ENCODE results near the gene DYNLT2.
A peak's percentile ranks its signal among the peaks of the same experiment; 100 is the strongest.
"Not testable (repeated sequence)": the region's sequence is repeated elsewhere in the genome, so short reads cannot be mapped to it uniquely, and the experiment has no call there.

The DYNLT2 gene

GRCh38 chr6:169774347-169774746 lies 23.0 kb upstream of the DYNLT2 start:
- Mint-ChIP-seq H3K4me1 (ENCODE audit: low read depth) (no peaks in the 10 kb centered on the region), H3K4me3 (no peak overlapping the region), H3K9me3 (no peaks in the 10 kb centered on the region), H3K36me3 (ENCODE audit: low read depth) (peaks cover 44% of the 10 kb centered on the region), H3K27ac (no peak overlapping the region), H3K27me3 (no peaks in the 10 kb centered on the region)

- Mint-ChIP-seq H3K4me1 (ENCODE audit: low read depth) (no peaks in the 10 kb centered on the region), H3K4me3 (no peak overlapping the region), H3K36me3 (ENCODE audit: low read depth) (peaks cover 43% of the 10 kb centered on the region), H3K27me3 (no peaks in the 10 kb centered on the region), H3K9me3 (no peaks in the 10 kb centered on the region), H3K27ac (no peak overlapping the region)
These were observed 15.8 kb upstream of the DYNLT2 start for GRCh38 chr6:169766921-169767736.

GRCh38 chr6:169766232-169766631 lies 14.9 kb upstream of the DYNLT2 start:
- H3K36me3 Mint-ChIP-seq (ENCODE audit: low read depth): peaks cover 40% of the 10 kb centered on the region
- no peak overlapping the region for H3K27ac Mint-ChIP-seq
- no peak overlapping the region for H3K4me3 Mint-ChIP-seq
- no peaks in the 10 kb centered on the region for H3K4me1 Mint-ChIP-seq (ENCODE audit: low read depth)
- H3K27me3 Mint-ChIP-seq: no peaks in the 10 kb centered on the region
- no peaks in the 10 kb centered on the region for H3K9me3 Mint-ChIP-seq

GRCh38 chr6:169765789-169766188 lies 14.4 kb upstream of the DYNLT2 start:
- not testable (repeated sequence) for H3K9me3 Mint-ChIP-seq; H3K4me1 Mint-ChIP-seq (ENCODE audit: low read depth); H3K27ac Mint-ChIP-seq; H3K4me3 Mint-ChIP-seq; H3K27me3 Mint-ChIP-seq
- peaks cover 42% of the 10 kb centered on the region for H3K36me3 Mint-ChIP-seq (ENCODE audit: low read depth)

- H3K9me3 Mint-ChIP-seq: no peaks in the 10 kb centered on the region
- H3K36me3 Mint-ChIP-seq (ENCODE audit: low read depth): peaks cover 57% of the 10 kb centered on the region
These were observed 12.5 kb upstream of the DYNLT2 start for GRCh38 chr6:169763881-169764280.

GRCh38 chr6:169763308-169763707 lies 11.9 kb upstream of the DYNLT2 start:
- no peaks in the 10 kb centered on the region for H3K9me3 Mint-ChIP-seq
- peaks cover 63% of the 10 kb centered on the region for H3K36me3 Mint-ChIP-seq (ENCODE audit: low read depth)
- H3K27me3 Mint-ChIP-seq: no peaks in the 10 kb centered on the region
- H3K4me1 Mint-ChIP-seq (ENCODE audit: low read depth): no peaks in the 10 kb centered on the region
- no peak overlapping the region for H3K4me3 Mint-ChIP-seq
- H3K27ac Mint-ChIP-seq: no peak overlapping the region

More at GRCh38 chr6:169763881-169764280, 12.5 kb upstream of the DYNLT2 start:
- H3K4me1 Mint-ChIP-seq (ENCODE audit: low read depth): no peaks in the 10 kb centered on the region
- H3K27ac Mint-ChIP-seq: no peak overlapping the region
- no peaks in the 10 kb centered on the region for H3K27me3 Mint-ChIP-seq
- no peak overlapping the region for H3K4me3 Mint-ChIP-seq

GRCh38 chr6:169755162-169755561 lies 3.8 kb upstream of the DYNLT2 start:
- Mint-ChIP-seq H3K36me3 (ENCODE audit: low read depth) (peaks cover 43% of the 10 kb centered on the region), H3K4me3 (no peak overlapping the region), H3K9me3 (no peaks in the 10 kb centered on the region), H3K4me1 (ENCODE audit: low read depth) (peaks cover 17% of the 10 kb centered on the region), H3K27ac (no peak overlapping the region), H3K27me3 (no peaks in the 10 kb centered on the region)

GRCh38 chr6:169752074-169752623 lies 777 bp upstream of the DYNLT2 start:
- no peaks in the 10 kb centered on the region for H3K9me3 Mint-ChIP-seq
- H3K4me3 Mint-ChIP-seq: peak overlapping the region; percentile 96
- H3K36me3 Mint-ChIP-seq (ENCODE audit: low read depth): peaks cover 42% of the 10 kb centered on the region
- no peaks in the 10 kb centered on the region for H3K27me3 Mint-ChIP-seq
- H3K27ac Mint-ChIP-seq: peak overlapping the region; percentile 94
- peaks cover 27% of the 10 kb centered on the region for H3K4me1 Mint-ChIP-seq (ENCODE audit: low read depth)

- Mint-ChIP-seq H3K36me3 (ENCODE audit: low read depth) (peaks cover 37% of the 10 kb centered on the region), H3K27ac (no peak overlapping the region), H3K9me3 (peaks cover 4% of the 10 kb centered on the region), H3K4me3 (no peak overlapping the region), H3K4me1 (ENCODE audit: low read depth) (peaks cover 13% of the 10 kb centered on the region), H3K27me3 (no peaks in the 10 kb centered on the region)
These were observed 4.8 kb downstream of the DYNLT2 start for GRCh38 chr6:169746556-169746955.

GRCh38 chr6:169745405-169745804 lies 6.0 kb downstream of the DYNLT2 start:
- Mint-ChIP-seq H3K4me1 (ENCODE audit: low read depth) (peaks cover 13% of the 10 kb centered on the region), H3K27ac (no peak overlapping the region), H3K9me3 (peaks cover 4% of the 10 kb centered on the region), H3K27me3 (no peaks in the 10 kb centered on the region), H3K36me3 (ENCODE audit: low read depth) (peaks cover 31% of the 10 kb centered on the region), H3K4me3 (no peak overlapping the region)

GRCh38 chr6:169741344-169741743 lies 10.0 kb downstream of the DYNLT2 start:
- no peak overlapping the region for H3K4me3 Mint-ChIP-seq
- H3K4me1 Mint-ChIP-seq (ENCODE audit: low read depth): peaks cover 14% of the 10 kb centered on the region
- peaks cover 10% of the 10 kb centered on the region for H3K27me3 Mint-ChIP-seq
- peaks cover 2% of the 10 kb centered on the region for H3K9me3 Mint-ChIP-seq
- H3K27ac Mint-ChIP-seq: no peak overlapping the region
- H3K36me3 Mint-ChIP-seq (ENCODE audit: low read depth): peaks cover 2% of the 10 kb centered on the region

GRCh38 chr6:169738976-169739529 lies 12.3 kb downstream of the DYNLT2 start:
- Mint-ChIP-seq H3K27ac (no peak overlapping the region), H3K9me3 (no peaks in the 10 kb centered on the region), H3K36me3 (ENCODE audit: low read depth) (no peaks in the 10 kb centered on the region), H3K27me3 (peaks cover 31% of the 10 kb centered on the region), H3K4me3 (no peak overlapping the region), H3K4me1 (ENCODE audit: low read depth) (peaks cover 14% of the 10 kb centered on the region)

GRCh38 chr6:169738204-169738975 lies 13.0 kb downstream of the DYNLT2 start:
- H3K27ac Mint-ChIP-seq: peak overlapping the region; percentile 22
- peaks cover 14% of the 10 kb centered on the region for H3K4me1 Mint-ChIP-seq (ENCODE audit: low read depth)
- H3K36me3 Mint-ChIP-seq (ENCODE audit: low read depth): no peaks in the 10 kb centered on the region
- peaks cover 31% of the 10 kb centered on the region for H3K27me3 Mint-ChIP-seq
- no peak overlapping the region for H3K4me3 Mint-ChIP-seq
- H3K9me3 Mint-ChIP-seq: no peaks in the 10 kb centered on the region

- Mint-ChIP-seq H3K4me3 (no peak overlapping the region), H3K27ac (no peak overlapping the region), H3K36me3 (ENCODE audit: low read depth) (peaks cover 4% of the 10 kb centered on the region)
These were observed 21.4 kb downstream of the DYNLT2 start for GRCh38 chr6:169729961-169730360.

GRCh38 chr6:169726963-169727362 lies 24.4 kb downstream of the DYNLT2 start:
- Mint-ChIP-seq H3K27ac (no peak overlapping the region), H3K4me1 (ENCODE audit: low read depth) (peaks cover 22% of the 10 kb centered on the region), H3K9me3 (no peaks in the 10 kb centered on the region), H3K27me3 (no peaks in the 10 kb centered on the region), H3K4me3 (no peak overlapping the region), H3K36me3 (ENCODE audit: low read depth) (peaks cover 4% of the 10 kb centered on the region)

More at GRCh38 chr6:169729961-169730360, 21.4 kb downstream of the DYNLT2 start:
- H3K27me3 Mint-ChIP-seq: peaks cover 9% of the 10 kb centered on the region
- peaks cover 26% of the 10 kb centered on the region for H3K4me1 Mint-ChIP-seq (ENCODE audit: low read depth)
- no peaks in the 10 kb centered on the region for H3K9me3 Mint-ChIP-seq

Data from stimulated activated naive CD8-positive, alpha-beta T cell treated with anti-CD3 and anti-CD28 coated beads, Interleukin-15, Interleukin-2, amounts not matched to agents 100 ng/mL and 50 ng/mL, for 24 hours (primary cell).